ENCODE results near the gene DIABLO.
"Not testable (repeated sequence)": the region's sequence is repeated elsewhere in the genome, so short reads cannot be mapped to it uniquely, and the experiment has no call there.

Gene DIABLO

DNA sequence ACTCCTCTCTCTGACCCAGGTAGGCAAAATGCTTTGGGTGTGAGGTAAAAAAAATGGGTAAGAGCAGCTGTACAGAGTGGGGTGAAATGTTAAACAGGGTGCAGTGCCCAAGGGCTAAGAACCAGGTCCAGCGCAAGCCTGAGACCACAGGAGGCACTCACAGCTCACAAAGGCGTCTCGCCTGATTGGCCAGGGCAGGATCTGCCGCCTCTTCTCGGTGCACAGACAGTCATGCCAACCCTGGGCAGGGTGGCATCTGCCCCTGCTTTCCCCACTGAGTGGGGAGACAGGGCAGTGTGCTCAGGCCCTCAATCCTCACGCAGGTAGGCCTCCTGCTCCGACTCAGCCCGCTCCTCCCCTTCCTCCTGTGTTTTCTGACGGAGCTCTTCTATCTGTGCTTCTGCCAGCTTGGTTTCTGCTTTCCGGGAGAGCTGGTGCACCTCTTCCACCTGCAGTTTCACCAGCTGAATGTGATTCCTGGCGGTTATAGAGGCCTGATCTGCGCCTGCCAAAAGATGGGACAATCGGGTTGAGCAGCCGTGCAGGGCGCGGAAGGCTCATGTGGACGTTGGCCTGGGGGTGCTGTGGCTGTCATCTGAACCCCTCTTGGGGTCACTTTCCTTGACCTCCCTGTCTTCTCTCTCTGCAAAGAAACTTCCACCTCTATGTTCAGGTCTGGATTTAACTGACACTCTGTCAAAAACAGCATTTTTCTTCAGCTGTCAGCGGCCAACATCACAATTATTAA lies 17.6 kb downstream of the DIABLO start:
- DNase-seq, result no peak

DNA sequence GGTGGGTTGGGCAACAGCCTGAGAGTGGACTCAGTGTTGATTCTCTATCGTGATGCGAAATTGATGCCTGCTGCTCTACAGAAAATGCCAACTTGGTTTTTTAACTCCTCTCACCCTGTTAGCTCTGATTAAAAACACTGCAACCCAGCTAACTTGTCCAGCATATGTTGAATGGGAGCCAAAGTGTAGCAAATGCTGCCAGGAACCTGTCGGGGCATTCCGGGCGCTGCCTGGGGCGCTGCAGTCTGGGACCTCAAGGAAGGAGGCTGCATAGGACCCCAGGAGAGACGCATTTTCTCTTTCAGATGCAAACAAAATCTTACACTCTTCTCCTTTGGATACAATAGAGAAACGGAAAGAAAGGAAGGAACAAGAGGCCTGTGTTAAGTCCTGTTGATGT lies 18.5 kb downstream of the DIABLO start:
- no peak for DNase-seq

DNA sequence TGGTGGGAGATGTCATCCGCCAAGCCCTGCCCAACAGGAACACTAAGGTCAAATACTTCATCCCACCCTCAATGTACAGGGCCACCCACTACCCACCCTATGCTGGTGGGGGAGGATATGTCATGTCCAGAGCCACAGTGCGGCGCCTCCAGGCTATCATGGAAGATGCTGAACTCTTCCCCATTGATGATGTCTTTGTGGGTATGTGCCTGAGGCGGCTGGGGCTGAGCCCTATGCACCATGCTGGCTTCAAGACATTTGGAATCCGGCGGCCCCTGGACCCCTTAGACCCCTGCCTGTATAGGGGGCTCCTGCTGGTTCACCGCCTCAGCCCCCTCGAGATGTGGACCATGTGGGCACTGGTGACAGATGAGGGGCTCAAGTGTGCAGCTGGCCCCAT lies 18.9 kb downstream of the DIABLO start:
- no peak for DNase-seq

DNA sequence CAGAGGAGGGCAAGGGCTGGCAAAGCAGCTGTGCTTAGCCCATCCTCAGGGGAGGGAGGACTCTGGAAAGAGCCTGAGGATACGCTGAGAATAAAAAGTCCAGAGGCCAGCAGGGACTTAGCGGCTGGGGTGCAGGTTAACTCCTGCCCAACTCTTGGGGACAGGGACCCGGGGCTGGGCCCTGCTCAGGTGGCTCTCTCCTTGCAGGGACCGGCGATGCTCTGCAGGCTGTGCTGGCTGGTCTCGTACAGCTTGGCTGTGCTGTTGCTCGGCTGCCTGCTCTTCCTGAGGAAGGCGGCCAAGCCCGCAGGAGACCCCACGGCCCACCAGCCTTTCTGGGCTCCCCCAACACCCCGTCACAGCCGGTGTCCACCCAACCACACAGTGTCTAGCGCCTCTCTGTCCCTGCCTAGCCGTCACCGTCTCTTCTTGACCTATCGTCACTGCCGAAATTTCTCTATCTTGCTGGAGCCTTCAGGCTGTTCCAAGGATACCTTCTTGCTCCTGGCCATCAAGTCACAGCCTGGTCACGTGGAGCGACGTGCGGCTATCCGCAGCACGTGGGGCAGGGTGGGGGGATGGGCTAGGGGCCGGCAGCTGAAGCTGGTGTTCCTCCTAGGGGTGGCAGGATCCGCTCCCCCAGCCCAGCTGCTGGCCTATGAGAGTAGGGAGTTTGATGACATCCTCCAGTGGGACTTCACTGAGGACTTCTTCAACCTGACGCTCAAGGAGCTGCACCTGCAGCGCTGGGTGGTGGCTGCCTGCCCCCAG lies 19.6 kb downstream of the DIABLO start:
- DNase-seq, result no peak

- peak in 1 of 2 experiments; percentile 10 for DNase-seq
Observed at GRCh38 chr12:122205053-122205925, 20.6 kb downstream of the DIABLO start.

DNA sequence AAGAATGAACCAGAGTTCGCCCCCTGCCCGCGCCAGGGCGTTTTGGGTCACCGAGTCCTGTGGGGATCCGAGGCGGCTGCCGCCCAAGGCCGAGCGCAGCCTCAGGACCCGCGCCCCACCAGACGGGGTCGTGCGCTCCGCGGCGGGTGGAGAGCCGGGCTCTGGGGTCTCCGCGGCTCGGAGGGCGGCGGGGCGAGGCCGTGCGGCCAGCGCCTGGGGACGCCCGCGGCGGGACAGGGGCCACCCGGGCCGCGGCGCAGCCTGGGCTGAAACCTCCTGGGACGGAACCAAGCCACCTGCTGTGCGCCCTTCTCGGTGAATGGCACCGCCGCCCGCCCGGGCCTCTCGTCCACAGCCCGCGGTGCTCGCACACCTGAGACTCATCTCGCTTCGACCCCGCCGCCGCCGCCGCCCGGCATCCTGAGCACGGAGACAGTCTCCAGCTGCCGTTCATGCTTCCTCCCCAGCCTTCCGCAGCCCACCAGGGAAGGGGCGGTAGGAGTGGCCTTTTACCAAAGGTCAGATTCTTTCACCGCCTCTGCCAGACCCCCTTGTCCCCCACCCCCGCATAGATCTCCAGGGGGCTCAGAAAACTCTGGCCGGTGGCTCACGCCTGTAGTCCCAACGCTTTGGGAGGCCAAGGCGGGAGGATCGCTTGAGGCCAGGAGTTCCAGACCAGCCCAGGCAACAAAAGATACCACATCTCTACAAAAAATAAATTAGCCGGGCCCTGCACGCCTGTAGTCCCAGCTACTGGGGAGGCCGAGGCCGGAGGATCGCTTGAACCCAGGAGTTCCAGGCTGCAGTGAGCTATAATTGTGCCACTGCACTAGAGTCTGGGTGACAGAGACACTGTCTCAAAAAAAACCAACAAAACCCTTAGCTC lies 21.4 kb downstream of the DIABLO start:
- no peak for DNase-seq

DNA sequence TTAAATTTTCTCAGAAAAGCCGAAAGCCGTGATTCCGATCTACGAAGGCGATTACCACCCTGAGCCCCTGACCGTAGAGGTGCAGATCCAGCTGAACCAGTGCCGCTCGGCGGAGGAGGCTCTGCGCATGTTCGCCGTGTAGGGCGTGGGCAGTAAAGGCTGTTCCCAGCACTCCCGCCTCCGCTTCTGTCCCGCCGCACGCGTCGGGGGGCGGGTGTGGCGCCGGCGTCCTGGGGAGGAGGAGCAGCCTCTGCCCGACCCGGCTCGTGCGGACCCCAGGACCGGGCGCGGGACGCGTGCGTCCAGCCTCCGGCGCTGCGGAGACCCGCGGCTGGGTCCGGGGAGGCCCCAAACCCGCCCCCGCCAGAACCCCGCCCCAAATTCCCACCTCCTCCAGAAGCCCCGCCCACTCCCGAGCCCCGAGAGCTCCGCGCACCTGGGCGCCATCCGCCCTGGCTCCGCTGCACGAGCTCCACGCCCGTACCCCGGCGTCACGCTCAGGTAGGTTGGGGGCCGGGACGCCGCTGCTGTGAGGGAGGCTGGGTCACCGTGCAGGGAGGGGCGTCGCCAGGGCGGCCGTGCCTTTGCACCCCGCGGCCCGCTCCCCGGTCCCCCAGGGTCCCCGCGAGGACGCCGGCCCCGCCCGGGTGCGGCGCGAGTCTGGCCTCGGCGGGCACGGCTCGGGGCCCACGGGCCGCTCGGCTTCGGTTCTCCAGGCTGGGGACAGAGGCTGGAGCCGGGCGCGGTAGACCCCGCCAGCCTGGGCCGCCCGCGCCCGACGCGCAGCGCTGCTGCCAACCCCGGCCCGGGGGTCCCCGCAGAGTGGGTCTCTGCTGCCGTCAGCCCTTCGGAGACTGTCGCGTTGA lies 22.3 kb downstream of the DIABLO start, which contains the start of gene B3GNT4:
Gene B3GNT4, plus strand, starts transcription at position 409 of the 866 bp plus-strand sequence. CDS start 910 bp downstream, outside the sequence.
- DNase-seq, result peak in 1 of 2 experiments; percentile 73

- DNase-seq, result not testable (repeated sequence)
Observed at GRCh38 chr12:122202811-122203210, 23.0 kb downstream of the DIABLO start.

DNA sequence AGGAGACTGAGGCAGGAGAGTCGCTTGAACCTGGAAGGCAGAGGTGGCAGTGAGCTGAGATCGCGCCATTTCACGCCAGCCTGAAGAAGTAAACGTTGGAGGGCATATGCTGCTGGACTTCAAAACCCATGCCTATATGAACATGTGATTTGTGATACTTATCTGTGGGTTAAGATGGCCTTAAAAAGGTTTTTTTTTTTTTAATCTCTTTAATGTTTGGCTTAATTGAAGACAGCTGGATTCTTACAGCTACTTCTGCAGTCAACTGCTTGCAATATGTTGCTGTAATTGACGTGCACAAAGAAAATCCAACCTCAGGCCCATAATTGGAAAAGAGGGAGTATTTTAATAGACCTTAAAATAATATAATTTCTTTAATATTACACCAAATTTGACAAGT lies 23.8 kb downstream of the DIABLO start:
- no peak for DNase-seq

- DNase-seq, result no peak
Observed at GRCh38 chr12:122201381-122201780, 24.5 kb downstream of the DIABLO start.

- DNase-seq, result no peak
Observed at GRCh38 chr12:122200541-122201175, 25.2 kb downstream of the DIABLO start.

- DNase-seq, result no peak
Observed at GRCh38 chr12:122199484-122200355, 26.1 kb downstream of the DIABLO start.

DNA sequence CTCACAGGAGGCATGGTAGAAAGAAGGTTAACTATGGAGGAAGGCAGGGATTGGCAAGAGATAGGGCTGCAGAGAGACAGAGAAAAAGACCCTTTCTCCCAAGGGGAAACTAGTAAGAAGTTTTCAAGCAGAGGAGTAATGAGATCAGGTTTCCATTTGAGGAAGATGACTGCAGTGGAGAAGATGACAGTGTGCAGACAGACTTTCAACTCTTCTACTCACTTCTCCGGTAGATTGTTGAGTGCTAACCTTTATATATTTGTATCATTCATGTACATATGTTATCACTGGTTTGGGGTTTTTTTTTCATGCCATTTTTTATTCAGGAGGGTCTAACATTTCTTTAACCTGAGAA lies 28.3 kb downstream of the DIABLO start:
- DNase-seq, result no peak

DNA sequence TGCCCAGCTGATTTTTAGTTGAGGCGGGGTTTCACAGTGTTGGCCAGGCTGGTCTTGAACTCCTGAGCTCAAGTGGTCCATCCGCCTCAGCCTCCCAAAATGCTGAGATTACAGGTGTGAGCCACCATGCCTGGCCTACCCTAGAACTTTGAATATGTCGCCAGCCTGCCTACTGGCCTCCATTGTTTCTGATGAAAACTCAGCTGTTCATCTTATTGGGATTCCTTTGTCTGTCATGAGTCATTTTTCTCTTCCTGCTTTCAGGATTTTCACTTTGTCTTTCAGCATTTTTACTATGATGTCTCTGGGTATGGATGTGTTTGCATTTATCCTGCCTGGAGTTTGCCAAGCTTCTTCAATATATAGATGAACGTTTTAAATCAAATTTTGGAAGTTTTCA lies 30.4 kb downstream of the DIABLO start:
- no peak for DNase-seq

DNA sequence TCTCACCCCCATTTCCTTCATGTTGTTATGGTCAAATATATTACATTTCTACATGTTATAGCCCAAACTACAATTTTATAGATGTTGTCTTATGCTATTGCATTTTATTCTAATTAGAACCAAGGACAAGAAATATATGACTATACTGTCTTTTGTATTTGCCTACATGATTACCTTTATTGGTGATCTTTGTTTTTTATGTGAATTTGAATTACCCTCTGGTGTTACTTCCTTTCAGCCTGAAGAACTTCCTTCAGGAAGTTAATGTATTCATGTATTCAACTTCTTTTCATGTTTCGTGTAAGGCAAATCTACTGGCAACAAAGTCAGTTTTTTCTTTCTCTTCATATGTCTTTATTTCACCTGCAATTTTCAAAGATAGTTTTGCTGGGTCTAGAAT lies 31.0 kb downstream of the DIABLO start:
- DNase-seq, result no peak

GRCh38 chr12:122192441-122192840 lies 33.4 kb downstream of the DIABLO start:
- DNase-seq, result no peak

DNA sequence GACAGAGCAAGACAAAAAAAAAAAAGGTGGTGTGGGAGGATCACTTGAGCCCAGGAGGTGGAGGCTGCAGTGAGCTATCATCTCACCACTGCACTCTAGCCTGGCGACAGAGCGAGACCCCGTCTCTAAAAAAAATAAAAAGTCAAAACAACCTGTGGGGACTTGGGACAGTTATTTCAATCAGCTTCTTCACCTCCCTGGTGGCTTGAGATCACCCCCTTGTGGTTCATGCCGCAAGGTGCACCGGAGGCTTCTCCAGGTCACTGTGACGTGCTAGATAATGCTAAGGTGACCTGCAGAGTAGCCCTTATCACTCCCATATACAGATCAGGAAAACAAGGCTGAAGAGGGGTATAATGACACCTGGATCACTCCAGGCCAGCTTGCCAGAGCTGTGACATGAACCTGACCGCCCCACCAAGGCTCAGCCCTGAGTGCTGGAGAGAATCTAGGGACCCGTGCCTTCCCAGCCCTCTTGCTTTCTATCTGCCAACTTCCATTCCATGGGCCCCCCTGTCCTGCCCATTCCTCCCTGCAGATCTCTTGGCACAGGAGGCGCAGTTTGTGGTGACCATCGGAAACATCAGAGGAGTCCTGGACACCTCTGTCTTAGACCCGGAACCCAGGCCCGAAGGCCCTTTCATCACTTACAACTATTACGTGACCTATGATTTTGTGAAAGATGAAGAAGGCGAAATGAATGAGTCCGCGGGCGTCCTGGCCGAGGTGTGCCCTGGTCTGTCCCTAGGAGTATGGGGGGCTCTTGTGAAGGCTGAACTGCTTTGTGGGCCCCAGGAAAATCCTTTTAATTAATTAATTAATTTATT lies 34.8 kb downstream of the DIABLO start:
- peak; percentile 10 to 45 for DNase-seq

DNA sequence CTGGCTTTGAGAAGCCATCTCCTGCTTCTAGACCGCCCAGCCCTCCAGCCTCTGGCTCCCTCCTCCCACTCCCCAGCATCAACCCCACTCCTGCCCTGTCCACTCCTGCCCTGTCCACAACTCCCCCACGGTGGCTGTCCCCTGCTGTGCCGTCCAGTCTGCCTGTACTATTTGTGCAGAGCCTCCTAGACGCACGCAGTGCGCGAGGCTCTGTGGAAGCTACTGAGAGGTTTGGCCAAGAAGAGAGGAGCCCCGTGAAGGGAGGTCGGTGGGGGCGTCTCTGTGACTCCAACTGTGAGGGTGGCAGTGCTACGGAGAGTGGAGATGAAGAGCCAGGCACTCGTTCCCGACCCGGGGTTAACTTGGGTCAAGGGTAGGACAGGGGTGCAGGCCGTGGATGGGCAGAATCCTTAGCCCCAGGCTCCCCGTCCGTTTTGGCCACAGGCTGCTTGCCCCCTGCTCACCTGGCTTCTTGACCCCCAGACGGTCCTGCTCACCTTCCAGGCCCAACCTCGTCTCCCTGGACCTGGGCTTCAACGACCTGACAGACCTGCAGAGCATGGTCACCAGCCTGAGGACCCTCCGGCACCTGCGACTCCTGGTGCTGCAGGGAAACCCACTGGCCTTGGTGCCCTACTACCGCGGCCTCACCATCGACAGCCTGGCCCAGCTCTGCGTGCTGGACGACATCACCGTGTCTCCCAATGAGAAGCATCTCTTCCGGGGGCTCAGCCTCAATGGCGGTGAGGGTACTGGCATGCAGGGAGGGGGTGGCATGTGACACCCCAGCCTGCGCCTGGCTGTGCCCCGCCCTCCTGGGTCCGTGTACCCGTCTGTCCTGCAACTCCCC lies 36.0 kb downstream of the DIABLO start:
- DNase-seq, result no peak

Measured in NCI-H446 (cell line).